Measurements from ENCODE around the gene MFF. TPM values are rescaled to one million over a fixed set of nuclear protein-coding genes. Genes with fewer than 3 reads are reported as not detected.

Gene MFF
- total RNA-seq, 1 donor from 2014 or later, result 106 TPM

- Mint-ChIP-seq H3K27me3 (ENCODE audit: unreplicated experiment) (no peaks in the 10 kb centered on the region), H3K9me3 (ENCODE audit: unreplicated experiment) (no peaks in the 10 kb centered on the region), H3K36me3 (ENCODE audit: low read depth, unreplicated experiment) (no peaks in the 10 kb centered on the region), H3K27ac (ENCODE audit: unreplicated experiment) (no peak overlapping the region), H3K4me3 (ENCODE audit: unreplicated experiment) (no peak overlapping the region), H3K4me1 (ENCODE audit: unreplicated experiment) (peaks cover 7% of the 10 kb centered on the region)
- no peak for TF ChIP-seq CTCF (IDR thresholded peaks at IDR 0.05; ENCODE audit: unreplicated experiment)
- DNase-seq (ENCODE audit: low spot score), result no peak
Measured at GRCh38 chr2:227308784-227309183, 16.3 kb upstream of the MFF start.

GRCh38 chr2:227310756-227311110 lies 14.3 kb upstream of the MFF start:
- H3K4me3 Mint-ChIP-seq (ENCODE audit: unreplicated experiment), result no peak overlapping the region
- no peaks in the 10 kb centered on the region for H3K9me3 Mint-ChIP-seq (ENCODE audit: unreplicated experiment)
- no peak for TF ChIP-seq CTCF (IDR thresholded peaks at IDR 0.05; ENCODE audit: unreplicated experiment)
- no peaks in the 10 kb centered on the region for H3K36me3 Mint-ChIP-seq (ENCODE audit: low read depth, unreplicated experiment)
- H3K27me3 Mint-ChIP-seq (ENCODE audit: unreplicated experiment), result no peaks in the 10 kb centered on the region
- no peak overlapping the region for H3K27ac Mint-ChIP-seq (ENCODE audit: unreplicated experiment)
- H3K4me1 Mint-ChIP-seq (ENCODE audit: unreplicated experiment), result peaks cover 7% of the 10 kb centered on the region
- no peak for DNase-seq (ENCODE audit: low spot score)

GRCh38 chr2:227311861-227312506 lies 13.1 kb upstream of the MFF start:
- TF ChIP-seq CTCF (IDR thresholded peaks at IDR 0.05; ENCODE audit: unreplicated experiment), result no peak
- no peaks in the 10 kb centered on the region for H3K9me3 Mint-ChIP-seq (ENCODE audit: unreplicated experiment)
- no peaks in the 10 kb centered on the region for H3K36me3 Mint-ChIP-seq (ENCODE audit: low read depth, unreplicated experiment)
- no peak for DNase-seq (ENCODE audit: low spot score)
- no peaks in the 10 kb centered on the region for H3K4me1 Mint-ChIP-seq (ENCODE audit: unreplicated experiment)
- H3K27me3 Mint-ChIP-seq (ENCODE audit: unreplicated experiment), result no peaks in the 10 kb centered on the region
- no peak overlapping the region for H3K27ac Mint-ChIP-seq (ENCODE audit: unreplicated experiment)
- H3K4me3 Mint-ChIP-seq (ENCODE audit: unreplicated experiment), result no peak overlapping the region

GRCh38 chr2:227312579-227312978 lies 12.5 kb upstream of the MFF start:
- no peak overlapping the region for H3K27ac Mint-ChIP-seq (ENCODE audit: unreplicated experiment)
- no peaks in the 10 kb centered on the region for H3K36me3 Mint-ChIP-seq (ENCODE audit: low read depth, unreplicated experiment)
- H3K4me3 Mint-ChIP-seq (ENCODE audit: unreplicated experiment), result no peak overlapping the region
- H3K27me3 Mint-ChIP-seq (ENCODE audit: unreplicated experiment), result peaks cover under 1% of the 10 kb centered on the region
- DNase-seq (ENCODE audit: low spot score), result no peak
- TF ChIP-seq CTCF (IDR thresholded peaks at IDR 0.05; ENCODE audit: unreplicated experiment), result no peak
- H3K9me3 Mint-ChIP-seq (ENCODE audit: unreplicated experiment), result no peaks in the 10 kb centered on the region
- no peaks in the 10 kb centered on the region for H3K4me1 Mint-ChIP-seq (ENCODE audit: unreplicated experiment)

- Mint-ChIP-seq H3K27ac (ENCODE audit: unreplicated experiment) (no peak overlapping the region), H3K4me1 (ENCODE audit: unreplicated experiment) (no peaks in the 10 kb centered on the region), H3K9me3 (ENCODE audit: unreplicated experiment) (no peaks in the 10 kb centered on the region), H3K4me3 (ENCODE audit: unreplicated experiment) (no peak overlapping the region), H3K36me3 (ENCODE audit: low read depth, unreplicated experiment) (no peaks in the 10 kb centered on the region), H3K27me3 (ENCODE audit: unreplicated experiment) (peaks cover 1% of the 10 kb centered on the region)
- DNase-seq (ENCODE audit: low spot score), result no peak
- no peak for TF ChIP-seq CTCF (IDR thresholded peaks at IDR 0.05; ENCODE audit: unreplicated experiment)
Measured at GRCh38 chr2:227313310-227313709, 11.7 kb upstream of the MFF start.
